COLO668 (cell line): ENCODE measurements around the gene CPA1.
"Not testable (repeated sequence)": the region's sequence is repeated elsewhere in the genome, so short reads cannot be mapped to it uniquely, and the experiment has no call there.

Source experiments
- DNase-seq: peaks from one replicate; lab custom pipeline; 2025; ENCODE audit not compliant: unreplicated experiment; lab: John Stamatoyannopoulos, UW

CPA1 gene

DNA sequence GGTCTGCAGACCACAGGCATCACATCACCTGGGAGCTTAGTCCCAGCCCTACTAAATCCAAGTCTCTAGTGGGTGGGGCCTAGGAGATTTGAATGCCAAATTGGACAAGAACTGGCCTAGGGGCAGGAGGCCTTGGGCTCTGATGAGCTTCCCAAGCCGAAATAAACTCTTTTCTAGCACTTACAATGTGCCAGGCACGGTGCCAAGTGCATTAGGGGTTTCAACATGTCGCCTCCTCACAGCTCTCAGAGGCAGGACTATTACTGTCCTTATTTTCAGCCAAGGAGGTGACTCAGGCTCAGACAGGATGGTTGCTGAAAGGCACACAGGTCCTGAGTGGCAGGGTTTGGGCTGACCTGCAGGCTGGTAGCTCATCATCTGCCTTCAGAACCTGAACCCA lies 9.2 kb upstream of the CPA1 start:
- no peak for DNase-seq

DNA sequence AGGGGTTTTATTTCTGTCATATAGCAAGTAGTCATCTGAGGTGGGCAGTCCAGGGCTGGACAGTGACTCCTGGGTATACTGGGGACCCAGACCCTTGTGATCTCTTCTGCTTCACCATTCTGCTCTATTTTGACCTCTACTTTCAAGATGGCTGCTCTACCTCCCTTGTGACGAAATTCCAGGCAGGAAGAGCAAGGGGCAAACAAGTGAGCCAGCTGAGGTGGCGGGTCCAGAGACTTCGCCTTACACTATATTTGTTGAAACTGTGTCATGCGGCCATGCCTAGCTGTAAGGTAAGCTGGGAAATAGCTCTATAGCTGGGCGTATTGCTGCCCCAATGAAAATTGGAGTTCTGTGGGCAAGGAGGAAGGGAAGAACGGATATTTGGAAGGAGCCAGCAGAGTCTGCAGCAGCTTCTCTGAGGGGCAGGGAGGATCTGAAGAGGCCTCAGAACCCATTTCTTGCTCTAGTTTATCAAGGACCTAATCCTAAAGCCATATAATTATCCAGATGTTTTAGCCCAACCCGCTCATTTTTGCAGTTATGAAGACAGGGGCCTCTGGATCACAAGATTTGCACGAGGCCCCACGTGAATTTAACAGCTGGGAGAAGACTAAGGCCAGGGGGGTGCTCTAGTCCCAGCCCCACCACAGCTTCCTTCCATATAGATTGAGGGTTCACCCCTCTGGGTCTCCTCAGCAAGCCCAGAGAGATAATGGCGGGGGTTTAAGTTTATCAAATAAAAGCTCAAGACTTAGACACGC lies 7.7 kb upstream of the CPA1 start:
- DNase-seq, result no peak

DNA sequence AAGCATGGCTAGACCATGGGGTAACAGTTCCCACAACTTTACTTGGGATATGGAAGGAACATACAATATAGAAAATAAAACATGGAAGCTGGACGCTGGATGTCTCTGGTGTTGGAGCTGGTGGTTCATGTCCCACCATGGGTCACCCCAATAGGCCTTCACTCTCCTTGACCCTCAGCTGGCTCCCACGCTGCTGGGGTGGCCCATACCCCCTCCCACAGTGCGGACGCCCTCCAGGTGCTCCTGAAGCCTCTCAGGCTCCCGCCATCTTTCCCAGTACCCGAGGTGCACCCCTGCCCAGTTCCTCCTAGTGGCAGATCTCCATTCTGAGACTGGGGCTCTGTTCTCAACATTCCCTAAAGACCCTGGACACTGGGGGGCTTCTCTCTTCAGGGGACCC lies 5.8 kb upstream of the CPA1 start:
- DNase-seq, result no peak

GRCh38 chr7:130376461-130376860 lies 3.8 kb upstream of the CPA1 start:
- DNase-seq, result not testable (repeated sequence)

- DNase-seq, result no peak
Measured at GRCh38 chr7:130377178-130377577, 3.1 kb upstream of the CPA1 start.

DNA sequence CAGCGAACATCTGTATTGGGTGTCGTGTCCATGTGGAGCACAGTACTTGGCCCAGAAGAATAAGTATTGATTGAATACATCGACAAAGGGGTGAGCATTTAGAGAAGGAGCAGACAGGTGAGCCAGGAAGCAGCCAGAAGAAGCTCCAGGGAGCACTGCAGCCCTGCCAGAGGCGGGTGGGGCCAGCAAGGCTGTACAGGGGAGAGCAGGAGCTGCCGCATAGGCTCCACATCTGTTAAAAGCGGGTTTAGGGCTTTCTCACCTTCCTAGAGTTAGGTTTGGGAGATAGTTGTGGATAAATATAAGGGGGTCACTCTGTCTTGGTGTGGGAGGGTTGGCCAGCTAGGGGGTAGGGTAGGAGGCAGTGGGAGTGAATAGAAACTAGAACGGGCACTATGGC lies 1.3 kb upstream of the CPA1 start:
- no peak for DNase-seq

DNA sequence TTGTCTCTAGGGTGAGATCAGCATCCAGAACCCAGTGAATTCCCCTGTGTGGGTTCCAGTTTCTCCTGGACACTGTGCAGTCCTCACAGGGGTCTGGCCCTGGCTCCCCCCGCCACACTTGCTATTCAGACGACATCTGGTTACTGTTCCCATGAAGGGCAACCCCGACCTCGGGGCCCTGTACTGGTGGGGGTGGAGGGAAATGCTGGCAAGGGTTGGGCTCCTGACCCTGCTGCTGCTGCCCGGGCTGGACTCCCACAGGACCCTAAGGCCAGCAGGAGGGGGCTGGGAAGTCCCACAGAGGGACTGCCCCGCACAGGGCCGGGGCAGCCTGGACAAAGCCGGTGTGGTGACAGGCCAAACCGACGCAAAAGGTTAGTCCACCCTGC lies 768 bp upstream of the CPA1 start:
- no peak for DNase-seq

DNA sequence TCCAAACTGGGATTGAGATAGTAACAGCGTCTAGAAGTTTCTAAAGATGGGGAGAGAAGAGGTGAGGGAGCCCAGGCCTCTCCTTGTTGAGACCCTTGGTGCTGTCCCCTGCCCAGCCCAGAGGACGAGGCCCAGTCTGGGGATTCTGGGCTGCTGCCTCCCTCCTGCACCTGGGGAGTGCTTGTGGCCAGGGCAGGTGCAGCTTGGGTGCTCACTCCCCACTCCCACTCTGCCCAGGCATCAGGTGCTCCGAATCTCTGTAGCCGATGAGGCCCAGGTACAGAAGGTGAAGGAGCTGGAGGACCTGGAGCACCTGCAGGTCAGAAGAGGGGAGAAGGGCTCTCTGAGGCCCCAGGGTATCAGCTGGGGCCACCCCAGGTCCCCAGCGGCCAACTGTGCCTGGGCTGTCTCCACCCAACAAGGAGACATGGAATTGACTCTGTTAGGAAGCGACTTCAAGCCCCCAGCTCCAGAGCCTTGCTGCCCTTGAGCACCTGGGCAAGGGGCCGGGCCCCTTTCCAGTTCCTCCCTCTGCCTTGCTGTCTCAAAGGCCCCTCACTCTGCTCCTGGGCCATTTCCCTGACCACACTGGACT lies 664 bp downstream of the CPA1 start:
- DNase-seq, result no peak

GRCh38 chr7:130381468-130382312 lies 1.4 kb downstream of the CPA1 start:
- DNase-seq, result no peak

- no peak for DNase-seq
Measured at GRCh38 chr7:130383187-130383980, 3.1 kb downstream of the CPA1 start.

- no peak for DNase-seq
Measured at GRCh38 chr7:130384371-130384801, 4.1 kb downstream of the CPA1 start.

DNA sequence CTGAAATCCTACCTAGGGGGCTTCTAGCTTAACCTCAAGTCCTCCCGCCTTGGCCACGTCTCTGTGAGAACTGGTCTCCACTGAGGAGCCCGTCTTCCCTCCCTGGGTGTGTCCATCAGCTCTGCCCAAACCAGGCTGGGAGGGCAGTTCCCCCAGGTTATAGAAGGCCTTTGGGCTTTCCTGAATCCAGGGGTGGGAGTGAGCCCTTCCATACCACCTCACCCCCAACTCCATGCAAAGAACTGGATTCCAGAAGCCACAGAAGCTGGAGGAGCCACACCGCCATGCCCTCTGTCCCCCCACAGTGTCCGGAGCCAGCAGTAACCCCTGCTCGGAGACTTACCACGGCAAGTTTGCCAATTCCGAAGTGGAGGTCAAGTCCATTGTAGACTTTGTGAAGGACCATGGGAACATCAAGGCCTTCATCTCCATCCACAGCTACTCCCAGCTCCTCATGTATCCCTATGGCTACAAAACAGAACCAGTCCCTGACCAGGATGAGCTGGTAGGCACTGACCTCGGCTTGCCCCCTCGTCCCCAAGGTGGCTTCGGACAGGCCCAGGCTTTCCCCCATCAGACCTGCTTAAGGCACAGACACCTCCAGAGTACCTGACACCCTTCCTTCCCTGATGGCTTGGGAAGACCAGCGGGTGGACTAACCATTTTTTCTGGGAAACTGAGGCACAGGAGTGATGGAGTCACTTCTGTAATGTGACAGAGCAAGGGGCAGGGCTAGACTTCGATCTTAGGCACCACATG lies 4.7 kb downstream of the CPA1 start:
- DNase-seq, result no peak

DNA sequence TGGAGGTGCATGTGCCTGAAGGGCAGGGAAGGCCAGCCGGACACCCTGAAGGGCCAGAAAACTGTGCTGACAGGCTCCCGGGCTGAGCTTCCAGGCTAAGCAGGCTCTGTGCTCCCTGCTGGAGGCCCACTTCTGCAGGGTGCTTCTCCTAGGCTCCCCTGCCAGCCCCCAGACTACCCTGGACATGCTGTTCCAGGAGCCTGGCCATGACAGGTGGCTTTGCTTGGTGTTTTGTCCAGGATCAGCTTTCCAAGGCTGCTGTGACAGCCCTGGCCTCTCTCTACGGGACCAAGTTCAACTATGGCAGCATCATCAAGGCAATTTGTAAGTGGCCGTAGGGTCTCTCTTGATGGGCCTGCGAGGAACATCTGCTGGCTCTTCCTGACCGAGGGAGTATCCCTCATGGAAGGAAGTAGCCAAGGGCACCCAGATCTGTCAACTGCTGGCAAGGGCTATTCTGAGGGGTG lies 5.3 kb downstream of the CPA1 start:
- DNase-seq, result no peak

- no peak for DNase-seq
Measured at GRCh38 chr7:130386876-130387275, 6.6 kb downstream of the CPA1 start.

DNA sequence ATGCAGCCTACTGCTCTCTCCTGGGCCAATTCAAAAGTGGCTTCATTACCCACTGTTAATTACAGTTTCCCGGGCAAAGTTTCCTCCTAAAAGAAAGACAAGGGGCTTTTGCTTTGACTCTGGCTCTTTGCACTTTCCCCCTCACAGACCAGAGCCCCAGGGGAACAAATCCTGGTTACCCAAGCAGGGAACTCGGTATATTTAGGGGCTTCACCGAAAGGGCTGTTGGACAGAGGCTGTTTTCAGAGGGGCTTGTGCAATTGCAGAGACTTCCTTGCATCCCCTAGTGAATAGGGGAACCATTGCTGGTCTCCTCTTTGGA lies 7.0 kb downstream of the CPA1 start:
- no peak for DNase-seq

DNA sequence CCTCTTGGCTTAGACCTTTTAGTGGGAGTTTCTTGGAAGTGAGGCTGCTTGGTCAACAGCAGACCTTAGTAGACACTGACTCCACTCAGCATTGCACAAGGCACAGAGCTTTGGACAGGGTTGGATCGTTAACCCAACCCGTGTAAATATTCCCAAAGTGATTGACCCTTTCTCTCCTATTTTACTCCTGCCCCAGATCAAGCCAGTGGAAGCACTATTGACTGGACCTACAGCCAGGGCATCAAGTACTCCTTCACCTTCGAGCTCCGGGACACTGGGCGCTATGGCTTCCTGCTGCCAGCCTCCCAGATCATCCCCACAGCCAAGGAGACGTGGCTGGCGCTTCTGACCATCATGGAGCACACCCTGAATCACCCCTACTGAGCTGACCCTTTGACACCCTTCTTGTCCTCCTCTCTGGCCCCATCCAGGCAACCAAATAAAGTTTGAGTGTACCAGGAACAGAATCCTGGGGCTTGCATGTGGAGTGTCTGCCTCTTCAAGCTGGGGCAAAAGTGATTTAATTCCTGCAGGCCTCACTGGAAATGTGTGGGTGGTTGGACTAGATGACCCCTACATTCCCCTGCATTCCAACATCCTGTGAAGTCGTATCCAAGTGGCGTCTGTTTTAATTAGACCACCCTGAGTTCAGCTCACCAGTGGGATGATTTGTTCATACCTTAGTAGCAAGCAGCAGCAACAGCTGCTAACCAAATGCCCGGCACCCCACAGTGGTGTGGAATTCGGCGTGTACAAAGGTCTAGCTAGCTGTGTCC lies 7.5 kb downstream of the CPA1 start:
- no peak for DNase-seq

GRCh38 chr7:130388671-130389070 lies 8.4 kb downstream of the CPA1 start:
- no peak for DNase-seq

GRCh38 chr7:130390486-130390885 lies 10.2 kb downstream of the CPA1 start:
- no peak for DNase-seq

- DNase-seq, result no peak
Measured at GRCh38 chr7:130393101-130393561, 12.8 kb downstream of the CPA1 start.
